HG02840 (cell line): ENCODE data around the gene RXYLT1.
A peak's percentile ranks its signal among the peaks of the same experiment; 100 is the strongest.
"Not testable (repeated sequence)": the region's sequence is repeated elsewhere in the genome, so short reads cannot be mapped to it uniquely, and the experiment has no call there.

Experiments used
- ATAC-seq: cut with Tn5 transposase; IDR thresholded peaks from one replicate; pipeline ENCODE4 v1.9.1; 2021; ENCODE audit warnings: mild to moderate bottlenecking, moderate library complexity, moderate number of reproducible peaks; ENCODE audit not compliant: unreplicated experiment, low FRiP score

RXYLT1 gene, protein sequence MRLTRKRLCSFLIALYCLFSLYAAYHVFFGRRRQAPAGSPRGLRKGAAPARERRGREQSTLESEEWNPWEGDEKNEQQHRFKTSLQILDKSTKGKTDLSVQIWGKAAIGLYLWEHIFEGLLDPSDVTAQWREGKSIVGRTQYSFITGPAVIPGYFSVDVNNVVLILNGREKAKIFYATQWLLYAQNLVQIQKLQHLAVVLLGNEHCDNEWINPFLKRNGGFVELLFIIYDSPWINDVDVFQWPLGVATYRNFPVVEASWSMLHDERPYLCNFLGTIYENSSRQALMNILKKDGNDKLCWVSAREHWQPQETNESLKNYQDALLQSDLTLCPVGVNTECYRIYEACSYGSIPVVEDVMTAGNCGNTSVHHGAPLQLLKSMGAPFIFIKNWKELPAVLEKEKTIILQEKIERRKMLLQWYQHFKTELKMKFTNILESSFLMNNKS

DNA sequence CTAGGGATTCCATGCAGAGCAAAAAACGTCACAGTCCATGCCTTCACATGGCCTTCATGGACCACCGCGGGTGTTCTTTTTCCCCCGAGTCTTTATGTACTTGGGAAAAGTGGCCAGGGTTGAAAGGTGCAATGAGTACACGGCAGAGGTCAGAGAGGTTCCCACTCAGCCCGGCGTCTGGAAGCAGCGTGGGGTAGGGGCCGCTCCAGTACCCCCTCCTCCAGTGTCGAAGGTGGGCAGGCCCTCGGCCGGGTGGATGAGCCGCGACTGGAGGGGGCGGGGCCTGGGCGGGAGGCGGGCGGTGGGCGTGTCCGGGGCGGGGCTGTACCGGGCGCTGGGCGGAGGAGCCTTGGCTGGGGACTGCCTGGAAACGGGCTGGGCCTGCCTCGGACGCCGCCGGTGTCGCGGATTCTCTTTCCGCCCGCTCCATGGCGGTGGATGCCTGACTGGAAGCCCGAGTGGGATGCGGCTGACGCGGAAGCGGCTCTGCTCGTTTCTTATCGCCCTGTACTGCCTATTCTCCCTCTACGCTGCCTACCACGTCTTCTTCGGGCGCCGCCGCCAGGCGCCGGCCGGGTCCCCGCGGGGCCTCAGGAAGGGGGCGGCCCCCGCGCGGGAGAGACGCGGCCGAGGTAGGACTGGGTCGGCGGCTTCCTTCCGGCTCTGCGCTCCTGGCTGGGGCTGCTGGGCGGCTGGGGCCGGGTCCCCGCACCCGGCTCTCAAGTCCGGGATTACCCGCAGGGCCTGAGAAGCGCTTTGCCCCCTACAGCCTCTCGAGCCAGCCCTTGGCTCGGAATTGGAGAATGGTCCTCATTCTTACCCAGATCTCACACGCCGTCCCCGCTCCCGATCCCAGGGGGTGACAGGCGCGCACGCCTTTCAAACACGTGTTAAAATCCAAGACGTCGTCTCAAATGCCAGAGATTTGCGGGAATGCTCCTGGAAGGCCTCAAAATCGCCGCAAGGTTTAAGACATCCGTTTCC lies at the start of gene RXYLT1:
RXYLT1 (plus strand) TSS at position 412 of the 984 bp plus-strand sequence; CDS start at position 464, 52 bp downstream.
- peak; percentile 98 for ATAC-seq

DNA sequence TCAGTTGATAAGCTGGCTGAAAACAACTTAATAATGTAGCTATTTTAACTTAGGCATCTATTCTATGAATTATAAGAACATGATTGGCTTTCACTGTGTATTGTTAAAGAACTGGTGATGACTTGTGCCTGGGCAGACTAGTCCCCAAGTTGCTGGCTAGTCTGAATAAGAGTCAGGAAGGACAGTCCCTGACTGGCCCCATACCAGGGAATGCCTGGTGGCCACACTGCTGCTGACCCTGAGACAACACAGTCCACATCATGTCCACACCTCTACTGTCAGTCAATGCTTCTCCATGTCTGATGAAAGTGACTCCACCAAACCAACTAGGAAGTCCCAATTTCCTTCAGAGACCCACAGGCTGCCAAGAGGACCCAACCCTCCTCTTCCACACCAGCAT lies 46.9 kb upstream of the RXYLT1 start:
- ATAC-seq: not testable (repeated sequence)

DNA sequence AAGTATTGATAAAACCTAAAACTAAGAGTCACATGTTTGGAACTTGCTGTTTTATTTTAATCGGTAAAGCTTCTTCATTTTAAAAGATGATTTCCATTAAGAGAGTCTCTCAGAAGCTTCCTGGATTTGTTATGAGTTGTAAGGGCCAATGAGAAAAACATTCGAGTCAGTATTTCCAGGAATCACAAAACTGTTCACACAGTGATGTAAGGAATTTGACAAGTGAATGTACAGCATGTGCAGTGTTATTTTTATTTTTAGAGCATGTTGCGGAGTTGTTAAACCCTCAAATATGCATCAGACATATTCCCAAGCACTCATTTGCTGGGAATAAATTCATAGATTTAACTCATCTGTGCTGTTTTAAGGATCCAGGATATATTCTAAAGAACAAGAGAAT lies 46.1 kb upstream of the RXYLT1 start:
- ATAC-seq: not testable (repeated sequence)

DNA sequence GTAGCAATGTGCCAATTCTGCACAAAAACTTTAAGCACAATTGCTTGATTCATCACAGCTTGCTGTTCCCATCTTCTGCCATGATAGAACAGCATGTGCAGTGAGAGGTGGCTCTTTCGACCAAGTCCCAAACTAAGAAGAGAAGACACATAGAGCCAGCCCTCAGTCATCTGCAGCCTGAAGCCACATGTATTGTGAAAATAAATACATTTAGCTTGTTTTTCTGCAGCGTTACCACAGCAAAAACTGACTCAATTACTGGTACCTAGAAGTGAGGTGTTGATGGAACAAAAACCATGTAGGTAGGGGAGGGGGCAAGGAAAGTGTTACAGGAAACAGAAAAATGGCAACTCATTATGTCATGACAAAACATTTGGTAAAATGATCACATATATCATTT lies 39.2 kb upstream of the RXYLT1 start:
- ATAC-seq: not testable (repeated sequence)

- ATAC-seq: not testable (repeated sequence)
These were observed 38.3 kb upstream of the RXYLT1 start for GRCh38 chr12:63741431-63741830.

DNA sequence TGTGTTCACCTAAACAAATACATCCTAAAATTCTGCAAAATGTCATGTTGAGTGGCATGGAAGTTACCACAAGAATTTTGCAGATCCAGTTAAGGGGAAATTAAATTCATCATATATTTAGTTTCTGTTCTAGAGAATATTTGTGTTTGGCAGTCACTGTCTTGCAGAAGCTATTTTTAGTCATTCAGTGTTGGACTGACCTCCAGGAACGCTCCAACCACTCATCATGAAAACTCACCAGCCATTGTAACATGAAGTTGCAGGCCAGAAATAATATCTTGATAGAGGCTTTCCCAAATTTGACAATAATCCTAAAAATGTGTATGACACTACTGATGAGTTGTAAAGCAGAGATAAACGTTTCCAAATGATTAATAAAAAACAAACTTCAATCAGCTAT lies 35.6 kb upstream of the RXYLT1 start:
- not testable (repeated sequence) for ATAC-seq

- not testable (repeated sequence) for ATAC-seq
These were observed 33.2 kb upstream of the RXYLT1 start for GRCh38 chr12:63746470-63746869.

- not testable (repeated sequence) for ATAC-seq
These were observed 32.6 kb upstream of the RXYLT1 start for GRCh38 chr12:63747136-63747535.

DNA sequence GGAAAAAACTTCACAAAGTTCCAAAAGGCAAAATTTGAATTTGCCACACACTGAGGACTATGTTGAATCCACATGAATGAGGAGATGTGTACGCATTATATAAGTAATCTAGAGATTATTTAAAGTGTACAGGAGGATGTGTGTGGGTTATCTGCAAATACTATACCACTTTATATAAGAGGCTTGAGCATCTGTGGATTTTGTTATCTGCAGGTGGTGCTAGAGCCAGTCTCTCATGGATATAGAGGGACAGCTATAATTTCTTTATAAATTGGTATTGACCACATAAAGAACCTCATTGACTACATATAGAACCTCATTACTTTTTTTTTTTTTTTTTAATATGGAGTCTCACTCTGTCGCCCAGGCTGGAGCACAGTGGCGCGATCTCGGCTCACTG lies 32.2 kb upstream of the RXYLT1 start:
- ATAC-seq: no peak

GRCh38 chr12:63752283-63752682 lies 27.4 kb upstream of the RXYLT1 start:
- no peak for ATAC-seq

GRCh38 chr12:63752841-63753240 lies 26.9 kb upstream of the RXYLT1 start:
- no peak for ATAC-seq

- no peak for ATAC-seq
These were observed 26.0 kb upstream of the RXYLT1 start for GRCh38 chr12:63753743-63754142.

DNA sequence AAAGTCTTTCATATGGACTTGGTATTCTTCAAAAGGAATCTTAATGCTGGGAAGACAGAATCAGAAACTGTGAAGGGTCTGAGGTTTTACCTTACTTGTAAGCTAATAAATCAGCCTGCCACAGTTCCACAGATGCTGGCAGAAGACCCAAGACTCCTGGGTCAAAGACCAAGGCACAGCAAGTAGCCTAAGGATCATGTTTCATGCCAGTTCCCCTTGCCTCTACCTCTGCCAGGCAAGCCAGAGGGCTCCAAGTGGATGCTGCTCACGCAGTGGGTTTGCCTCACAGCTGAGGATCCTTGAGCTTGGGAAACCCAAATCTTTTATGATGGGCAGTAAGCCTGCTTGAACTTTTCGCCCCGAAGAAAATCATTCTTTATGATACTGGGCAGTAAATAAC lies 15.2 kb upstream of the RXYLT1 start:
- ATAC-seq: no peak

- ATAC-seq: no peak
These were observed 13.2 kb upstream of the RXYLT1 start for GRCh38 chr12:63766498-63766897.

GRCh38 chr12:63770375-63770774 lies 9.3 kb upstream of the RXYLT1 start:
- no peak for ATAC-seq

DNA sequence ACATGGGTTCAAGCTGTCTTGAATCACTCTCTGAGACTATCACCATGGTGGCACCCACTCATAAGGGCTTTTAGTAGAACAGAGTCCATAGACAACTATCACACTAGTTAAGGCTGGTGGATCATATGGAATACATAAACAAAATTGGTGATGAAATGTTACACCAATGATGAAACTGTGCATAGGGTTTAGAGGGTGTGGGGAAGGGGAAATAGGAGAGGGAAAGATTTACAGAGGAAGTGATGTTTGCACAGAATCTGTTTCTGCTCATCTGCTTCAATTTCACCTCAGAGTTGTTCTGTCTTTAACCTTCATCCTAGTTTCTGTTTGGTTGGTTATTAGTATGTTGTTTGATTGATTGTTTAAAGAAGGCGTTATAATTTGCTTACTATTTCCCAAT lies 2.4 kb upstream of the RXYLT1 start:
- no peak for ATAC-seq

GRCh38 chr12:63782466-63782865 lies 2.8 kb downstream of the RXYLT1 start:
- ATAC-seq: no peak

GRCh38 chr12:63787306-63787705 lies 7.6 kb downstream of the RXYLT1 start:
- no peak for ATAC-seq

GRCh38 chr12:63790608-63790945 lies 10.9 kb downstream of the RXYLT1 start:
- ATAC-seq: no peak

- ATAC-seq: no peak
These were observed 12.6 kb downstream of the RXYLT1 start for GRCh38 chr12:63792338-63792737.

DNA sequence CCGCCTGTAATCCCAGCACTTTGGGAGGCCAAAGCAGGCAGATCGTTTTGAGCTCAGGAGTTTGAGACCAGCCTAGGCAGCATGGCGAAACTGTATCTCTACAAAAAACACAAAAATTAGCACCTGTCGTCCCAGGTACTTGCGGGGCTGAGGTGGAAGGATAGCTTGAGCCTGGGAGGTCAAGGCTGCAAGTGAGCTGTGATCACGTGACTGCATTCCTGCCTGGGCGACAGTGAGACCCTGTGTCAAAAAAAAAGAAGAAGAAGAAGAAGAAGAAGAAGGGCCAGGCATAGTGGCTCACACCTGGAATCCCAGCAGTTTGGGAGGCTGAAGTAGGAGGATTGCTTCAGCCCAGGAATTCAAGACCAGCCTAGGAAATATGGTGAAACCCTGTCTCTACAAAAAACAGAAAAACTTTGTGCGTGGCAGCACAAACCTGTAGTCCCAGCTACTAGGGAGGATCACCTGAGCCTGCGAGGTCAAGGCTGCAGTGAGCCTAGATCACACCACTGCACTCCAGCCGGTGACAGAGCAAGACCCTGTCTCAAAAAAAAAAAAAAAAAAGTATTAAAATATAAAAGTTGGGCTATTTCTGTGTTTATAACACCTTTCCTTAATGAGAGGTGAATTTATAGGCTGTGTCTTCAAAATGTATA lies 15.5 kb downstream of the RXYLT1 start:
- no peak for ATAC-seq
